Measurements from ENCODE around the gene GLTPD2.

DNA sequence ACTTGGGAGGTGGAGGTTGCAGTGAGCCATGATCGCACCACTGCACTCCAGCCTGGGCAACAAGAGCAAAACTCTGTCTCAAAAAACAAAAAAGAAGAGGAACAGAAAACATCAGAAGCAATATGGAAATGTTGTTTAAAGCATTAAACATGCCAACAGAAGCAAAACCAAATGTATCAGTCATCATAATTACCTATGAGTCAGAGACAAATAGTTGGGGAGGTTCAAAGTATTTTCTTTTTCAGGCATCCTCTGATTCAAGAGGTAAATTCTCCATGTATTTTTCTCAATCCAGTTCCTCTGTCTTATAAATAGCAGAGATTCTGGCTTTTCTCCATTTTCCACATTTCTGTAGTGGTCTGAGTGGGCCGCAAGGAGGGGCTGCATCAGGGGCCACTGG is 19.1 kb upstream of the GLTPD2 start:
- TF ChIP-seq POLR2A (IDR thresholded peaks at IDR 0.05) (no peak), CTCF (IDR thresholded peaks at IDR 0.05) (no peak), POLR2AphosphoS5 (IDR thresholded peaks at IDR 0.05) (no peak)
